ENCODE data around the gene RAB11FIP2.

GRCh38 chr10:118041316-118041715, 5.4 kb downstream of the RAB11FIP2 start:
- TF ChIP-seq CTCF (conservative IDR thresholded peaks at IDR 0.05 in 1 of 2, IDR thresholded peaks at IDR 0.05 in 1 of 2; ENCODE audit: low read depth in 1 of 2, low read length in 2 of 2) (no peak), EZH2 (IDR thresholded peaks at IDR 0.05; ENCODE audit: low read length, missing control alignments) (no peak)

Data from fibroblast of lung (primary cell).